ENCODE measurements around the gene TBC1D24.

DNA sequence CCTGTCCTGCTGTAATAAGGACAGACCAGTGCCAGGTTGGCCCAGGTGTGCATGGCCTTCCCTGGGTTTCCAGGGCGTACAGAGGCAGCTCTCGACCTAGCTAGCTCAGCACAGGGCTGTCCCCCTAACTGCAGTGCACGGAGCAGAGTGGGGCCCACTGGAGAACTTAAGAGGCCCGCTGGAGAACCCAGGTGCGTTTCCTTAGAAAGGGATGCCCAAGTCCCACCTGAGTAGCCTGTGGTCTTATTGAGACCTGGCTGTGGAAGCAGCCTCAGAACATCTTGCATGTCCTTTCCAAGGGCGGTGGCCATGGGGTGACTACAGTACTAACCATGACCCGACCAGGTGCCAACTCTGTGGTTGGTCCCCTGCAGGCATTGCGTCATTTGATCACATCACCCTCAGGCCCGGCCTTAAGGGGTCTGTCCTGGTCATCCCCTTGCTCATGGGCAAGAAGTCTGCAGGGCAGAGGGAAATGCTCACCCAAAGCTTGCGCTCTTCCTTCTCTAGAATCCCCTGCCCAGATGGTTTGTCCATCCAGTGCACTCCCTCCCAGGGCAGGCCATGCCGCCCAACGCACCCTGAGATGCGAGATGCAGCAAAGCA, 49.0 kb upstream of the TBC1D24 start:
- TF ChIP-seq, protein P1, sequence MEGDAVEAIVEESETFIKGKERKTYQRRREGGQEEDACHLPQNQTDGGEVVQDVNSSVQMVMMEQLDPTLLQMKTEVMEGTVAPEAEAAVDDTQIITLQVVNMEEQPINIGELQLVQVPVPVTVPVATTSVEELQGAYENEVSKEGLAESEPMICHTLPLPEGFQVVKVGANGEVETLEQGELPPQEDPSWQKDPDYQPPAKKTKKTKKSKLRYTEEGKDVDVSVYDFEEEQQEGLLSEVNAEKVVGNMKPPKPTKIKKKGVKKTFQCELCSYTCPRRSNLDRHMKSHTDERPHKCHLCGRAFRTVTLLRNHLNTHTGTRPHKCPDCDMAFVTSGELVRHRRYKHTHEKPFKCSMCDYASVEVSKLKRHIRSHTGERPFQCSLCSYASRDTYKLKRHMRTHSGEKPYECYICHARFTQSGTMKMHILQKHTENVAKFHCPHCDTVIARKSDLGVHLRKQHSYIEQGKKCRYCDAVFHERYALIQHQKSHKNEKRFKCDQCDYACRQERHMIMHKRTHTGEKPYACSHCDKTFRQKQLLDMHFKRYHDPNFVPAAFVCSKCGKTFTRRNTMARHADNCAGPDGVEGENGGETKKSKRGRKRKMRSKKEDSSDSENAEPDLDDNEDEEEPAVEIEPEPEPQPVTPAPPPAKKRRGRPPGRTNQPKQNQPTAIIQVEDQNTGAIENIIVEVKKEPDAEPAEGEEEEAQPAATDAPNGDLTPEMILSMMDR (IDR thresholded peaks at IDR 0.05 in 4 of 5, conservative IDR thresholded peaks at IDR 0.05 in 1 of 5), result no peak
- TF ChIP-seq POLR2A (IDR thresholded peaks at IDR 0.05), result no peak
